Airway epithelial cell (primary cell): ENCODE results near the gene AK4. TPM values are rescaled to one million over a fixed set of nuclear protein-coding genes. Genes with fewer than 3 reads are reported as not detected.

Experiments
- total RNA-seq: library from RNA; depleted of rRNA; stranded (reverse); fragments of >200 nt; gene quantifications from 2 replicates; pipeline ENCODE4 v1.2.3, GENCODE V29; 2015

AK4 gene
- 37.2 and 39.7 TPM in 2 replicates for total RNA-seq

DNA sequence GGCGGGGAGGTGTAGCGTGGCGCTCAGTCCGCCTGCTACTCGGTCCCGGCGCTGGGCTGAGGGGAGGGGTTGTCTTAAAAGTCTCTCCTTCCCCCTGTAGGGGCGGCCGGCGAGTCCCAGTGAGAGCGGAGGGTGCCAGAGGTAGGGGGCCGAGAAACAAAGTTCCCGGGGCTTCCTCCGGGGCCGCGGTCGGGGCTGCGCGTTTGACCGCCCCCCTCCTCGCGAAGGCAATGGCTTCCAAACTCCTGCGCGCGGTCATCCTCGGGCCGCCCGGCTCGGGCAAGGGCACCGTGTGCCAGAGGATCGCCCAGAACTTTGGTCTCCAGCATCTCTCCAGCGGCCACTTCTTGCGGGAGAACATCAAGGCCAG, at the start of gene AK4:
Gene AK4, plus strand, starts transcription at position 26 of the 370 bp plus-strand sequence. Its CDS starts 205 bp downstream, at position 231.

Other genes starting within 250 kb of the AK4 start
- gene JAK1, start 181.7 kb upstream of the AK4 start, total RNA-seq, result 40.4 and 45.1 TPM in 2 replicates
- gene DNAJC6, start 161.3 kb downstream of the AK4 start, total RNA-seq, result 1.3 and 2.8 TPM in 2 replicates